Type B pancreatic cell (in vitro differentiated cells): Measurements from ENCODE around the gene PDE1C. TPM values are rescaled to one million over a fixed set of nuclear protein-coding genes. Genes with fewer than 3 reads are reported as not detected.

ENCODE experiments used
- DNase-seq: peaks from one replicate; pipeline ENCODE4 v3.0.0; 2021; ENCODE audit warnings: mixed read lengths; ENCODE audit not compliant: unreplicated experiment; ENCODE audit errors: extremely low spot score
- H3K27ac Mint-ChIP-seq: 2 replicates; pipeline ENCODE4 v1.8.0; 2021; ENCODE audit warnings: mild to moderate bottlenecking, mixed read lengths
- H3K27me3 Mint-ChIP-seq: 2 replicates; pipeline ENCODE4 v1.8.0; 2021; ENCODE audit warnings: mixed read lengths
- H3K36me3 Mint-ChIP-seq: 2 replicates; pipeline ENCODE4 v1.8.0; 2021; ENCODE audit warnings: mixed read lengths
- H3K4me1 Mint-ChIP-seq: one replicate; pipeline ENCODE4 v1.8.0; 2021; ENCODE audit warnings: mixed read lengths; ENCODE audit not compliant: unreplicated experiment
- H3K4me3 Mint-ChIP-seq: 2 replicates; pipeline ENCODE4 v1.8.0; 2021; ENCODE audit warnings: mild to moderate bottlenecking, mixed read lengths
- H3K9me3 Mint-ChIP-seq: 2 replicates; pipeline ENCODE4 v1.8.0; 2021; ENCODE audit warnings: mixed read lengths
- total RNA-seq: library from RNA; stranded (reverse); gene quantifications from 2 replicates; pipeline ENCODE4 v1.2.1, GENCODE V29; 2021; ENCODE audit warnings: low replicate concordance
- TF ChIP-seq, protein P1 (sequence below): fragments of 200-600 bp; sonication (generic); conservative IDR thresholded peaks from 2 replicates; pipeline ENCODE4 v1.5.0; 2021; ENCODE audit warnings: antibody characterized with exemption, mild to moderate bottlenecking

PDE1C gene
- total RNA-seq, 1 donor from 2014 or later = 8.5 TPM

DNA sequence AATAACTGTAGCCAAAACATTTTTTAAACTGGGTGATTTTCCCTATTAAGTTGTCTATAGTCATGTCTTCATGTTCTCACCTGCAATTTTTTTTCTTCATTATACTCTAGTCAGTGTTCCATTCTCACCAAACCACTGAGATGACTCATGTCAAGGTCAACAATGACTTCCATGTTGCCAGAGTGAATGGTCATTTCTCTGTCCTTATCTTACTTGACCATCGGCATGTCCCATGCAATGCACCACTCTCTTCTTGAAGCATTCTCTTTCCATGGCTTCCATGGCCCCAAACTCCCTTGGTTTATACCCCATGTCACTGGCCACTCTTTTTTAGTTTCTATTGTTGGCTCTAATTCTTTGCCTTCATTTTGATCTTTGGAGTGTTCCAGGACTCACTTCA is 209.3 kb downstream of the PDE1C start:
- H3K27ac Mint-ChIP-seq = no peak overlapping the region
- H3K4me1 Mint-ChIP-seq = no peaks in the 10 kb centered on the region
- H3K36me3 Mint-ChIP-seq = no peaks in the 10 kb centered on the region
- H3K9me3 Mint-ChIP-seq = no peaks in the 10 kb centered on the region
- no peak for DNase-seq
- H3K27me3 Mint-ChIP-seq = no peaks in the 10 kb centered on the region
- H3K4me3 Mint-ChIP-seq = no peak overlapping the region
- TF ChIP-seq, protein P1, sequence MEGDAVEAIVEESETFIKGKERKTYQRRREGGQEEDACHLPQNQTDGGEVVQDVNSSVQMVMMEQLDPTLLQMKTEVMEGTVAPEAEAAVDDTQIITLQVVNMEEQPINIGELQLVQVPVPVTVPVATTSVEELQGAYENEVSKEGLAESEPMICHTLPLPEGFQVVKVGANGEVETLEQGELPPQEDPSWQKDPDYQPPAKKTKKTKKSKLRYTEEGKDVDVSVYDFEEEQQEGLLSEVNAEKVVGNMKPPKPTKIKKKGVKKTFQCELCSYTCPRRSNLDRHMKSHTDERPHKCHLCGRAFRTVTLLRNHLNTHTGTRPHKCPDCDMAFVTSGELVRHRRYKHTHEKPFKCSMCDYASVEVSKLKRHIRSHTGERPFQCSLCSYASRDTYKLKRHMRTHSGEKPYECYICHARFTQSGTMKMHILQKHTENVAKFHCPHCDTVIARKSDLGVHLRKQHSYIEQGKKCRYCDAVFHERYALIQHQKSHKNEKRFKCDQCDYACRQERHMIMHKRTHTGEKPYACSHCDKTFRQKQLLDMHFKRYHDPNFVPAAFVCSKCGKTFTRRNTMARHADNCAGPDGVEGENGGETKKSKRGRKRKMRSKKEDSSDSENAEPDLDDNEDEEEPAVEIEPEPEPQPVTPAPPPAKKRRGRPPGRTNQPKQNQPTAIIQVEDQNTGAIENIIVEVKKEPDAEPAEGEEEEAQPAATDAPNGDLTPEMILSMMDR = no peak

DNA sequence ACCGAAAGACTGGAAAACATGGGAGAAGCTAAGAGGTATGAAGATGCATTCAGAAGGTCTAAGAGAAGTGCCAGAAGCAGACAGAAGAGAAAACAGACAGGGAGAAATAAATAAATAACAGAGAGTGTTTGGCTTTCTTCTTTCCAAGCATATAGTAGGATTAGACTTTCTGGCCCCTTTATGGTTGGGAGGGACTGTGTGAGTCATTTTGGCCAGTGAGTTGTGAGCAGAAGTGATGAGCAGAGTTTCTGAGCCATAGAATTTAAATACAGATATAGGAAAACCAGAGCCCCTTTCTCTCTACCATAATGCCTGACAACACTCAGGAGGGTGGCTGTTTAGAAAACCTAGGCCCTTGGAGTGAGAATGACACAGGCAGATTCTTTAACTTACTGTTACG is 212.2 kb downstream of the PDE1C start:
- Mint-ChIP-seq H3K4me3 (no peak overlapping the region), H3K27me3 (no peaks in the 10 kb centered on the region), H3K36me3 (no peaks in the 10 kb centered on the region), H3K9me3 (no peaks in the 10 kb centered on the region), H3K4me1 (no peaks in the 10 kb centered on the region), H3K27ac (no peak overlapping the region)
- TF ChIP-seq, protein P1 = no peak
- DNase-seq = no peak

DNA sequence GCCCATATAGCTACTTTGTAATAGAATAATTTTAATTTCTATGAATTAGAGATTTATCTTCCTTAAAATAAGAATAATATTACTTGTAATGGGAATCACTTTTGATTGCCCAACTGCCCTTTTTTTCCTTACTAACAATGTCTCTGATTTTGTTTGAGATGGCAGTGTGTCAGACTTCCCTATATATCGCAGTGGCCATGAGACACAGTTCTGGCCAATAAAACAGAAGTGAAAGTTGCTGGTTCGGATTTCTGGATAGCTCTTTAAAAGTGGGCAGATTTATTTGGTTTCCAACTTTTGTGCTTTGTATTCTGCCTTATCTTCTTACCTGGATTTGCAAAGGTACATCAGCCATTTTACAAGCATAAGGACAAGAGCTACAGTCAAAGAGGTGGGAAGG is 213.0 kb downstream of the PDE1C start:
- no peak overlapping the region for H3K27ac Mint-ChIP-seq
- no peaks in the 10 kb centered on the region for H3K9me3 Mint-ChIP-seq
- H3K27me3 Mint-ChIP-seq = no peaks in the 10 kb centered on the region
- H3K4me3 Mint-ChIP-seq = no peak overlapping the region
- no peaks in the 10 kb centered on the region for H3K4me1 Mint-ChIP-seq
- no peaks in the 10 kb centered on the region for H3K36me3 Mint-ChIP-seq
- TF ChIP-seq, protein P1 = no peak
- no peak for DNase-seq

DNA sequence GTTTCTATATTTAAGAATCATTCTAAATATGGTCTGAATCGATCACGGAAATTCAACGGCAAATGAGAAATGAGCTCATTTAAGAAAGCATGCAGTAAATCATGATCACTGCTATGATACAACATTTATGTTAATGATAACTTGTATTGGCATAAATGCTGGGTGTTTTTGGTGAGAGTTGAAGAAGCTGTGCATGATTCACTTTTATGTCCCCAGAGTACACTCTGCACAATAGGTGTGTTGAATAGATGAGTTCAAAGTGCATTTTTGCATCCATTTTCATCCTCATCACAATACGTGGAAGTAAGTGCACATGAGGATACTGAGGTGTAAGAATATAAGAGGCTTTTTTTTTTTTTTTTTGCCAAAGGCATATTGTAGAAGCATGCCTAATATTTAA is 213.9 kb downstream of the PDE1C start:
- Mint-ChIP-seq H3K9me3 (no peaks in the 10 kb centered on the region), H3K27ac (no peak overlapping the region), H3K4me1 (no peaks in the 10 kb centered on the region), H3K4me3 (no peak overlapping the region), H3K27me3 (no peaks in the 10 kb centered on the region), H3K36me3 (no peaks in the 10 kb centered on the region)
- DNase-seq = no peak
- TF ChIP-seq, protein P1 = no peak

DNA sequence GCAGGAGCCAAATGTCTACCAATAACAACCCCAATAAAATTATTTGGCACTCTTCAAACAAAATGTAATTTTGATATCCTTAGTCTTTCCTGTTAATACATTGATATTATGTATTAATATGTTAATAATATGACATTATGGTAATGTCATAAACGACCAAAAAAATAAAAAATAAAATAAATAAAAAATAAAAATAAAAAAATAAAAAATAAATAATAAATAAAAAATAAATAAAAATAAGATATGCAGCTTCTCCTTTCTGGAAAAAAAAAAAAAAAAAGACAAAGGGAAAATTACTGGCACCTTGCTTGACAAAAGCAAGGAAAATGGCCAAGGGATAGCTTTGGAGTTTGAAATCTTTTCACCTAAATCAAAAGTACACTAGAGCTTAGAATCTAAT is 214.7 kb downstream of the PDE1C start:
- TF ChIP-seq, protein P1 = no peak
- no peak overlapping the region for H3K27ac Mint-ChIP-seq
- no peaks in the 10 kb centered on the region for H3K9me3 Mint-ChIP-seq
- DNase-seq = no peak
- no peaks in the 10 kb centered on the region for H3K27me3 Mint-ChIP-seq
- H3K4me3 Mint-ChIP-seq = no peak overlapping the region
- no peaks in the 10 kb centered on the region for H3K4me1 Mint-ChIP-seq
- no peaks in the 10 kb centered on the region for H3K36me3 Mint-ChIP-seq

DNA sequence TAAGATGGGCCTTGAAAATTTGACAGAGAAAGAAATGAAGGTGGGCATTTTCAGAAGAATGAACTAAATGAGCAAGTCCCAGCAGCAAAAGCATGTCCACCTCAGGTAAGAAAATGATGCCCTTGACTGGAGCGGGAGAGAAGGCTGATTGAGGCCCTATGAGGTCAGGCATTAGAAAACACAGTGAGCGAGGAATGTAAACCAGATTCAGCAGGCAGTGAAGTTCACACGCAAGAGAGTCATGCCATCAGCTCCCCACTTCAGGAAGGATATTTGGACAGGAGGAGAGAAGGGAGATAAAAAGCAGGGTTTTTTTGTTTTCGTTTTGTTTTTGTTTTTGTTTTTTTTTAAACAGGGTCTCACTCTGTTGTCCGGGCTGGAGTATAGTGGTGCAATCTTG is 216.8 kb downstream of the PDE1C start:
- Mint-ChIP-seq H3K4me3 (no peak overlapping the region), H3K4me1 (no peaks in the 10 kb centered on the region), H3K27ac (no peak overlapping the region), H3K27me3 (no peaks in the 10 kb centered on the region), H3K9me3 (no peaks in the 10 kb centered on the region), H3K36me3 (no peaks in the 10 kb centered on the region)
- no peak for DNase-seq
- TF ChIP-seq, protein P1 = no peak
